AG20443 (cell line): ENCODE data around the gene ZBTB7C.

Source experiments
- DNase-seq: peaks from one replicate; pipeline ENCODE4 v3.0.0; 2012; ENCODE audit warnings: low spot score, mixed read lengths

ZBTB7C gene

DNA sequence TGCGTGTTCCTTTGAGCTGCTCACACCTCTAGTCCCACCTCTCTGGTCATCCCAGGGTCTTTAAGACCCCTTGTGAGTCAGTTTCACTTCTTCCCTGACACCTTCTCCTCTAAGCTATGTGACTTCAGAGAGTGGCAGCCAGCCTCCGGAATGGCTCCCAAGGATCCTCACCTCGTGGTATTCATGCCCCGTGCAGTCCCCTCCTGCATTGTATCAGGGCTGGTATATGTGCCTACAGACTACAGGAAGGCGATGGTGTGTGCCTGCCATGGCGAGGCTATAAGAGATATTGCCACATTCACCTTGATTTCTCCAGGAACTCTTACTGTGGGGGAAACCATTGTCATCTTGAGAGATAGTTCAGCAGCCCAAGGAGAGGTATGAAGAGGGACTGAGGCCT, 350.7 kb downstream of the ZBTB7C start:
- DNase-seq = no peak

DNA sequence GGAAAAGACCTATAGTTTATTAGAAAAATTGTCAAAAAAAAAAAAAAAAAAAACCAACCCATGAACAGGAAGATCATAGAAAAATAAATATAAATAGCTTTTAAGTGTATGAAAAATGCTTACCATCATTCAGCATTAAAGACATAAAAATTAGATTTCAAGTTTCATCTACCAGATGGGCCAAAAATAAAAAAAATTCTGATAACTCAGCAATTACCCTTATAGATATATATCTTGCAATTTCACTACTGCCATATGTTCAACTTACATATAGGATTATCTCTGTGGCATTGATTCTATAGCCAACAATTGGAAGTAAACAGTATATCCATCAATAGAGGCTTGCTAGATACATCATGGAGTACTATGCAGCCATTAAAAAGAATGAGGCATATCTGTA, 352.2 kb downstream of the ZBTB7C start:
- no peak for DNase-seq

DNA sequence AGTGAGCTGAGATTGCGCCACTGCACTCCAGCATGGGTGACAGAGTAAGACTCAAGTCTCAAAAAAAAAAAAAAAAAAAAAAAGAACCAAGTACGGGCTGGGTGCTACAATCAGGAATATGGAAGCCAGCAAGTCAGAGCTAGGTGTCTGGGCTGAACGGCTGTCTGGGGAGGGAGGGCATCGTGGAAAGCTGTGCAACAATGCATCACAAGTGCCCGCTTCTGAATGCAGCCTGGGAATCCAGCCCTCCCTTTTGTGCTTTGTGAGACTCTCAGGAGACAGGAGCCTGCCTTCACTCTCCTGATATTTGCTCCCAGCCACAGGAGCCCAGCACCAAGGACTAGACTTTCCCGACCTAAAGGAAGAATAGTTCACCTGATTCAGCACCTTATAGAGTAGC, 353.8 kb downstream of the ZBTB7C start:
- no peak for DNase-seq

DNA sequence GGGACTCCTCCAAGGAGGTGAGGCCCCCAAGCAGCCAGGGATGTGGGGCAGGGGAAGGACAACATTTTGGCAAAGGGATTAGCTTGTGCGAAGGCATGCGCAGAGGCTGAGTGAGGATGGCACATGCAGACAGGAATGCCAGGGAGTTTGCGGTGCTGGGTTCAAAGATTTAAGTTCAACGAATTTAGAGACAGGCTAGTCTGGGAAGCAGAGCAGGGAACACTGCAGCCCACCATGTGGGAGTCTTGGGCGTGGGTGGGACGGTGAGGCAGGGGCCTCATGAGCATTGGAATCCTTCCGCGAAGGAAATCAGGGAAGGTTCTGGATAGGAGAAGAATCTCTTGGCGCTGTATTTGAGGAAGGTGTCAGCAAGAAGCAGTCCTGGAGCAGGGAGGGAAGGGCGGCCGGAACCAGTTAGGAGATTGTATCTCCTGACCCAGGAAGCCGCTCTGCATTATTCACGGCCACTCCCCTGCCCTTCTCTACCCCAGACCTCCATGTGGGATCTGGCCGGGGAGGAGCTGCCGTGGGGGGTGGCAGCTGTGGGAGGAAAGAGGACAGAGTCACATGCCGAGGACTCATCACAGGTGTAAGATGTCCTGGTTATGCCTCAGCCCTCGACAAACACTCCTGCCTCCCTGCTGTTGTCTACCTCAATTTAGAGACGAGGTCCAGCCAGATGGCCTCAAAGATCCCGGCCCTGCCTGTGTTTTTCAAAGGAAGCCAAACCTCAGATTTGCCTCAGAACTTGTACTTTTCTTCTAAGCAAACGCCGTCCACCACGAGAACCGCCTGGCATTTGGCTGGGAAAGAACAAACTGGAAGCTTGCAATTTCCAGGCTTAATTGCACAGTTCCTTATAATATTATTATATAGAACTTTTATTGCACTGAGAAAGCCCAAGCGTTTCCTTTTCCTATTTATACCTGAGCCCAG, 355.0 kb downstream of the ZBTB7C start:
- no peak for DNase-seq

DNA sequence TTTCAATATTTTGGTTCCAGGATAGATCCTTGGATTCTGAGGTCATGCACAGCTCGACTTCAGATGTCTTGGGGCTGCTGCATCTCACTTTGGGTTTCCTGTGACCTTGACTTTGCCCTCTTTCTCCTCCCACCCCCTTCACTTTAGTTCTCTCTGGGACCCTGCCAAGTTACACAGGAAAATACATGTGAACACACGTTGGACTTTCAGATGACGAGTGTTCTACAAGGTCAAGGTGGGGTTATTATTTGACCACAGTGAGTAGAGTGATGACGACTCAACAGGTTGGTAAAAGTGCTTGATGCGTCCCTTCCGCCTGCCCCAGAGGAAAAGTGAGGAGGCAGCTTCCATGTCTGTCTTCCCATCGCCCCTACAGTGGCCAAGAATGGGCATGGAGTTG, 356.3 kb downstream of the ZBTB7C start:
- DNase-seq = no peak

DNA sequence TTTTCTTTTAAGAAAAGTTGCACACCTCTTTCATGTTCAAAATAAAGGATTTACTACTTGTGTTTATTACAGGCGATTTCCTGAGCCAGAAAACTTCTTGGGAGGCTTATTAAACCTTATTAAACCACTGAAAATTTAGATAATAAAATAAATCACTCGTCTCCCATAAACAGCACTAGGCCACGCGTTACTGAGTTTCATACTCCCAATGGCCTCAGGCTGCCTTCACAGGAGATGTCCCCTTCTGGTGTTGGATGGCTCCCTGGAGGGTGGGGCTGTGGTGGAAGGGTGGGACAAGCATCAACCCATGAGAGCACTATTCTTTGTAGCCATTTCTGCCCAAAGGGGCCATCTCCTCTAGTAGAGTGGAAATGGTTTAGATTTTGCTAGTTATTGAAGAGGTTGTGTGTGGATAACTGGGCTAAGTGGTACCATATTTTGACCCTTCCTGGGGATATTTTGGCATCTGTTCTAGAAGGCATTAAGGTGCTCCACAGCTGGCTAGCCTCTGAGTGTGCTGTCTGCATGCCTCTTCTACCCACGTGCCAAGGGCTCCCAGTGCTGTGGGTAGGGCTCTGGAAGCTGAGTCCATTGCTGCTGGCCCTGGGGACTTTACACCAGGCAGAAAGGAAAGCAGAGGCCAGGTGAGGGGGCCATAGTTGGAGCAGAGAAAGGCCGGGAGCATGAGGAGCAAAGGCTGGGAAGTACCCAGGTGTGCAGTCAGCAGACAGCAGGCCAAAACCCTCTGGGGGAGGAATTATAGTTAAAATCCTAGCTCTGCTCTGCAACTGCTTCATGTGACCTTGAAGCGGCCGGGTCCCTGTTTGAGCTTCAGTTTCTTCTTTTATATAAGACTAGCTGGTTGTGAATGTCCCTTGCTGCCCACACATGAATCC, 357.0 kb downstream of the ZBTB7C start:
- DNase-seq = no peak

DNA sequence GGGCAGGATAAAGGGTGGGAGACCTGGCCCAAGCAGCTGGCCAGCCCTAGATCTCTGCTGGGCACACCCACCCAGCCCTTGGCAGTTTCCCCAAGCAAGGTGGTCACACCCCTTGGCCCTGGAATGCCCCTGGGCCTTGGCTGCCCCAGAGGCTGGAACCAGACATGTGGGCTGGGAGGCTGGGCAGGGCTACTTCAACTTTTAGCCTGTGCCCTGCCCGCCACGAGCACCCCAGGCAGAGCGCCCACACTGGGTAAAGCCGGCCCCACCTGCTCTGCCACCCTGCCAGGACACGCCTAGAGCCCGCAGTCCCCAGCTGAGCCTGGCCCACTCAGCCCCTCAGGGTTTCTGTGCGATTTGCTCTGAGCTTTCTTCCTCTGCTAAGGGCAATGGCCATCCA, 359.0 kb downstream of the ZBTB7C start:
- no peak for DNase-seq

DNA sequence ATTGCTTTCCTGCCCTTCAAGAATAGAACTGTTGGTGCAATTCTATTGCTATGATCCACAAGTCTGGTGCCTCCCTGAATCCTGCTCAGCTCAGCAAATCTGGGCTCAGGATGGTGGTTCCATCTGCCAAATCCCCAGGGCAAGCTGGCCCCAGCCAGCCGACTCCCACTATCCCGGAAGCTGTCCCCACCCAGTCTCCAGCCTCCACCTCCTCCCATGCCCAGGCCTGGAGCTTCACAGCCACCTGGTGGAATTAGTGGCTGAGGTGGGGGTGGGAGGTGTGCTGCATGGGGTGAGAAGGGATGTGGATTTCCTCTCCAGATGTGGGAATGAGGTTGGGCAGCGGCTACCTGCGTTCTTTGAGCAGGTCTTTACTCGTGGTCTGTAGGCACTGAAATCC, 359.4 kb downstream of the ZBTB7C start:
- no peak for DNase-seq

DNA sequence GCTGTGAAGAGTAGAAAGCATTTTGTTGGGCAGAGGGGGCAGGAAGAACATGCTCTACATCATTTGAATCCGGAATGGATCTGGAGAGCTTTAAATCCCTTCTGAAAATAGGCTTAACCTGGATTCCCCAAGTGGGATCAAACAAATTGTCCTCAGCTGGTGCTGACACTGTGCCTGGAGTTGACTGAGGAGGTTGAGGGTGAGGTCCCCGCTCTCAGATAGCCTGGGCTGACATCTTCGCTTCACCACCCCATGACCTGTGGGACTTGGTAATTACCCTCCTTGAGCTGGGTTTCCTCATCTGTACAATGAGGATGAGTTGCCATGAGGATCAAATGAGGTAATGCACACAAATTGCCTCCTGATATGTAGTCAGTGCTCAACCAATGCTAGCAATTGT, 360.9 kb downstream of the ZBTB7C start:
- DNase-seq = no peak

DNA sequence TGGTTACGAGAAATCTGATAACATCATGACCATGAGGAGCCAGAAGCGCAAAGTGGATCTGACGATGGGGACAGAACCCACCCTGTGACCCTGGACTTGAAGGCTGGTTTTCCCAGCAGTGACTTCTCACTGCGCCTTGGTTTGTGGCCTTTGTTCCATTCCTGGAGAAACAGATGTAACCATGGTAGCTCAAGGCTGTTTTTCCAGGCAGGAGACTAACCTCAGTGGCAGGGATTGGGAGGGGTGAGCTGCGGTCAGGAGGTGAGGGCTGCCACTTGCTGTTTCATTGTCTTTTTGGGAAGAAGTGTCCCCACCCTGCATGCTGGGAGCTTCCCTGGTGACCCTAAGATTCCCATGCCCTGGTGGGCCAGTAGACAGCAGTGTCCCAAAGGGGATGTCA, 362.3 kb downstream of the ZBTB7C start:
- DNase-seq = no peak

DNA sequence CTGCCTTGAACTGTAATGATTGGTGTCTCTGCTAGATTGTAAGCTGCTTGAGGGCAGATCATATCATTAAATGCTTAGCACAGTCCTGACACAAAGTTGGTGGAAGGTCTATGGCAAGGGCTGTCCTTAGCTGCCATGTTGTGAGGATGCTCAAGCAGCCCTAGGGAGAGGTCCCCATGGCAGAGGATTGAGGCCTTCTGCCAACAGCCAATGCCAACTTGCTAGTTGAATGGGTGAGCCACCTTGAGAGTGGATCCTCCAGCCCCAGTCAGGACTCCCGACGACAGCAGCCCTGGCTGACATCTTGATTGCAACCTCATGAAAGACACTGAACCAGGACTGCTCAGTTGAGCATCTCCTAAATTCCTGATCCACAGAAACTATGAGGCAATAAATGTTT, 363.4 kb downstream of the ZBTB7C start:
- no peak for DNase-seq

DNA sequence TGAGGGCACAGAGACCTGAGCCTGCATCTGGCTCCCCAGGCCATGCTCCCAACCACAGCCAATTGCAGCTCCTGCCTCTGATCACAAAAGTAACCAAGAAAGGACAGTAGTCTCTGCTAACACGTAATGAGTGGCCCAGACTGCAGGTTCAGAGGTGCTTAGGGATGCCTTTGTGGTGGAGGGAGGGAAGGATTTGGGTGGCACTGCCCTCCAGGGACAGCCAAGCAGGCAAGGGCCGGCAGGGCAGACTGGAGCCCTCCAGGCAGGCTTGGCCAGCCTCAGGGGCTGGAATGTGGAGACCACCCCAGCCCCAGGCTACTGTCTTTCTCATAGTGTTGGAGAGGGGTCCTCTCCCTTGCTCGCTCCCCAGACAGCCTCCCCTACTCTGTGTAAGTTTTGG, 364.2 kb downstream of the ZBTB7C start:
- no peak for DNase-seq

DNA sequence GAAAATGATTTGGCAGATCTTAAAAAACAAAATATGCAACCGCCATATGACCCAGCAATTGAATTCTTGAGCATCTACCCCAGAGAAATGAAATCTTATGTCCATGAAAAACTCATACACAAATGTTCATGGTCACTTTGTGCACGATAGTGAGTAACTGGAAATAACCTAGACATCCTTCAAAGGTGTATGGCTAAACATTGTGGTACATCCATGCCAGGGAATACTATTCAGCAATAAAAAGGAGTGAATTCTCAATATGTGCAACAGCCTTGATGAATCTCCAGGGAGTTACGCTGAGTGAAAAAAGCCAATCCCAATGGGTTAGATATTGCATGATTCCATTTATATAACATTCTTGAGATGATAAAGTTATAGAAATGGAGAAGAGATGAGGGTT, 366.0 kb downstream of the ZBTB7C start:
- DNase-seq = no peak

DNA sequence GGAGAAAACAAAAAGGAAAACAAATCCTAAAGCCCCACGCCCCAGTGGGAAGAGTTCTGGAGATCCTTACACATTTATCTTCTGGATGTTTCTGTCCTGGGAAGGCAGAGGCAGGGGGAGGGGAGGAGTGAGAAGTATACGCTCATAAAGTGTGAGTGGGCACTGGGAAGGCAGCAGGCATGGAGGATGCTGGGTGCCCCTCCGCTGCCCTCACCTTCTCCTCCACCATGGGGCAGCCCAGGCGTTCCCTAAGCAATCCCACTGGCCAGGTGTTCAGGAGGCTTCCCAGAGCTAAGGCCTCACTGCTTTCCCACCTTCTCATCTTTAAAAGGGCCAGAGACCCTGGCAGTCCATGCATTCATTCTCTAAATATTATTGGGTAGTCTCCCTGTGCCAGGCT, 366.8 kb downstream of the ZBTB7C start:
- no peak for DNase-seq

DNA sequence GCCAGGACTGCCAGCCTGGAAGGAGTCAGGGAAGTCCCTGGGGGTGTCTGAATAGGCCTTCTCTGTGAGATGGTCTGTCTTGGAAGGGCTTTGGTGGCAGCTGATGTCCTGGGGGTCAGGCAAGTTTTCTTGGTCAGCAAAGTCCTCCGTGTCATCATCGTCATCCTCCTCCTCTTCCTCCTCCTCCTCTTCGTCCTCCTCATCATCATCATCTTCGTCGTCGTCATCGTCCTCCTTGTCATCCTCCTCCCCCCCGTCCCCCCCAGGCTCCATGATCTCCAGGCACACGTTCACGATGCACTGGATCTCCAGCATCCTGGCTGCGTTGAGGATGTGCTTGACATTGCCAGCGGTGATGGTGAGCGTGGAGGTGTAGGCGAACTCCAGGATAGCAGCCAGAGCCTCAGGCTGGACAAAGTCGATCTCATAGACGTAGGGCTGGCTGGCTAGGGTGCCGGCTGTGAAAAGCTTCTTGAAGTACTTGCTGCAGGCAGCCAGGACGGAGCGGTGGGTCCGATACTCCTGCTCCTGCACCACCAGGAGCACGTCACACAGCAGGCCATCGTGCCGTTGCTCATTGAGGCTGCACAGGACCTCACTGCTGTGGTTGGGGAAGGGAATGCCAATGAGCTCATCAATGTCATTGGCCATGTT, 368.6 kb downstream of the ZBTB7C start:
- no peak for DNase-seq

DNA sequence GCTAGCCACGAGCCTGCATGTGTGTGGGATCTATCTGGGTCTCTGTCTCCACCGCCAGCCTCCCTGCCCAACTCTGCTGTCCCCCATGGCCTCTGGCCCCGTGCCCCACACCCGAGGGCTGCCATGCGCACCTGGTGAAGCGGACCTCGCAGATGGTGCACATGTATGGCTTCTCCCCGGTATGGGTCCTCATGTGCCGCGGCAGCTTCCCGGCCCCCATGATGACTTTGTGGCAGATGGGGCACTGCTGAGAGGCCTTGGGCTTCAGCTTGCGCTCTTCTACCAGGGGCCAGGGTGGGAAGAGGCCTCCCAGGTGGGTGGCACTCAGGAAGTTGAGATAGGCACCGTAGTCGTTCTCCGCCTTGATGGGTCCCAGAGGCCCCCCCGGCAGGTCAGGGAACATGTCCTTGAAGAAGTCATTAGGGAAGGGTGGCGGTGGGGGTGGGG, 369.4 kb downstream of the ZBTB7C start:
- DNase-seq = no peak

DNA sequence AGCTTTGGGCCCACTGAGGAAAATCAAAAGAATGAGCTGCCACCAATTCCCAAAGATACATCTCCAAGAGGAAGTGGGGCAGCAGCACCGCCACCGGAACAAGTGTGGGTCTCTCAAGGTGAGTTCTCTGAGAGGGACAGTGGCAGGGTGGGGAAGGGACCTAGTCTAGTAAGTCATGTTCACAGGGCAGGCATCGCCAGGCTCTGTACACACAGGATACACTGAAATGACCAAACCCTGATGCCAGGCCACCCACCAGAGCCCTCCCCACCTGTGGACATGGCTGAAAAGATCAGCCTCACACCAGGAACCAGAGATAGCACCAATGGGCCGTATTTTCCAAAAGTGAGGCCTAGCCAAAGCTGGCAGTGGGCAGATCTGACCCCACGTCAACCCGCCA, 370.5 kb downstream of the ZBTB7C start:
- no peak for DNase-seq

DNA sequence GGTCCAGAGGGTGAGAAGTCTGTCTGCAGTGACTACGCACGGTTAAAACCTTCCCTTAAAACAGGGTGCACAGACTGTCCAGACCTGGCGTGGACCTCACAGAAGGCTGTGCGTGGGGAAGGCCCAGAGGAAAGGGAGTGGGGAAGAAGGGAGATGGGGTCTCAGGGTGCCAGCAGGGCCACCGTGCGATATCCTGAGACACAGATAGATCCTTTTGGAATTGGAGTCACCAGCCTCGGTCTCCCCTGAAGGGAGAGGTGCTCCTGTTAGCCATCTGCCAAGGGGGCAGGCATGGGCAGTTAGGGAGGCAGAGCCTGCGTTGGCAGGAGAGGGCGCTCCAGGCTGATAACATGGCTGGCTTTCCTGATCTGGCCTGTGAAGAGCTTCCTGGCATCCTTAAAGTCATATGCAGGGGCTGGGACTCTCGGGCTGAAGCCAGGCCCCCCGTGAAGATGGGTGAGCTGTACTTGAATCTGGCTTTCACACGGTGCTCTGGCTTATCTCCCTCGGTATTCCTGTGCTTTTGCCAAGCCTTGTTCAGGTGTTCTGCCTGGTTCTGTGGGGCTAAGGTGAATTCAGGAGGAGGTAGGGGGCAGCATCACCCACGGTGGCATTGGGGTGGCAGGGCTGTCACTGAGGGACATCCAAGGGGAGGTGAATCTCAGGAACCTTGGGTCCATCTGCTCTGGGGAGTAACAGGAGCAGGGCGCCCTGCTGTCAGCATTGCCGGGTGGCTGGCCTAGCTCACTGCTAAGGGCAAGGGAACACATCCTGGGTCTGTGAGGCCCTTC, 371.5 kb downstream of the ZBTB7C start:
- DNase-seq = no peak

DNA sequence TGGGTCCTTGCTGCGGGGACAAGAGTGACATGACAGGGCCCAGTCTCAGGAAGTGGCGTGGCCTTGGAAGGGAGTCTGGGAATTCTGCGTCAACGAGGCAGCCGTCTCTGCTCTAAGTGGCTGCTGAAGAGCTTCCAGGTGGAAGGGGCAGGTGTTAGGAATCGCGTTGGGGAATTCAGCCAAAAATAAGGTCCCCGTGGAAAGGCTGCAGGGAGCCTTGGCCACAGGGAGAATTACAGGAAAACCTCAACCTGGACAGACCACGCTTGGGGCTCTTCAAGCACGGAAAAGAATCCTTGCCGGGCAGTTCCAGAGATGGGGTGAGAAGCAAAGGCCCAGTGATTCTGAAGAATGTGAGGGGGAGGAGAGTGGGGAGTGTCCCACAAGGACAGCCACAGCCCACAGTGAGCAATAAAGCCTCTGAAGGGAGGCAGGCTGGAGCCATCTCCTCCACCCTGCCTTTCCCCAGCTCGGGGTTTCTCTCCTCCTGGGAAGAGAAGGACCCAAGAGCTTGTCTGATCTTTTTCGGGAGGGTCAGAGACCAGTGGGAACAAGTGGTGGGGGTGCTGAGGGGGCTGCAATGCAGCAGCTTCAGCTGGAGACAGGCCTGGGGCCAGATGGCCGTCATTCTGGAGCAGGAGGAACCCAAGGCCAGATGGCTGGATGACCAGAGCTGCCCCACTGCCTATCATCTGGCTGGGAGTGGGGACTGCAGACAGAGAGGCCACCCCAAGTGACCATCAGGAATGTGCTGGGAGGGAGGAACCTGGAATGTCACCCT, 372.4 kb downstream of the ZBTB7C start:
- no peak for DNase-seq

DNA sequence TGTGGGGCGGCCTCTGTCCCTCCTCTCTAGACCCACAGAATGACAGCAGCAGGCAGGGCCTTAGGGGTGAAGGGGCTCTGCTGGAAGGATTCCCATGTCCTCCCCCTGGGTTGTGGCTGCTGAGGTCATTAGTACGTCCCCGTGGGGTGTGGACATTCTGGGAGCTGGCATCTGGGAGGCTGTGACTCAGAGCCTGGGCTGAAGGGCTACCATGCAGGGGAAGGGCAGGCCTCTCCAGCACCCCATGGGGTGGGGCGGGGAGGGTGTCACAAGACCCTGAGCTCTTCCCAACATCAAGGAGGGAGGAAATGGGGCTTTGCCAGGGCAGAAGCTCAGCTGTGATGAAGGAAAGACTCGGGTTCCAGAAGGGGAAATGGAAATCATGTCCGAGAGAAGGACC, 373.0 kb downstream of the ZBTB7C start:
- DNase-seq = no peak

DNA sequence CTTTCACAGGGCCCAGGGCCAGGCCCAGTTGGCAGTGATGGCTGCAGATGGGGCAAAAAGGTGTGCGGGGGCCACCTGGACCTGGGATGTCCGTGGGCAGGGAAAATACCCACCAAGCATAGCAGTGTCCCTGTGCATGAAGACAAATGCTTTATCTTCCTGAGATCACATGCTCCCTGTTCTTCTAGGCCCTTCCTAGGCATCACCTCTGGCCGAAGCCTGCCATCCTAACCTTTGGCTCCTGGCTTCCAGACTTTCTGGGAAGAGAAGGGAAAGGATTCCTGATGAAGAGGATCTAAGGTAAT, 373.7 kb downstream of the ZBTB7C start:
- no peak for DNase-seq
